Measurements from ENCODE around the gene RIPOR2.
A peak's percentile ranks its signal among the peaks of the same experiment; 100 is the strongest.

The RIPOR2 gene

DNA sequence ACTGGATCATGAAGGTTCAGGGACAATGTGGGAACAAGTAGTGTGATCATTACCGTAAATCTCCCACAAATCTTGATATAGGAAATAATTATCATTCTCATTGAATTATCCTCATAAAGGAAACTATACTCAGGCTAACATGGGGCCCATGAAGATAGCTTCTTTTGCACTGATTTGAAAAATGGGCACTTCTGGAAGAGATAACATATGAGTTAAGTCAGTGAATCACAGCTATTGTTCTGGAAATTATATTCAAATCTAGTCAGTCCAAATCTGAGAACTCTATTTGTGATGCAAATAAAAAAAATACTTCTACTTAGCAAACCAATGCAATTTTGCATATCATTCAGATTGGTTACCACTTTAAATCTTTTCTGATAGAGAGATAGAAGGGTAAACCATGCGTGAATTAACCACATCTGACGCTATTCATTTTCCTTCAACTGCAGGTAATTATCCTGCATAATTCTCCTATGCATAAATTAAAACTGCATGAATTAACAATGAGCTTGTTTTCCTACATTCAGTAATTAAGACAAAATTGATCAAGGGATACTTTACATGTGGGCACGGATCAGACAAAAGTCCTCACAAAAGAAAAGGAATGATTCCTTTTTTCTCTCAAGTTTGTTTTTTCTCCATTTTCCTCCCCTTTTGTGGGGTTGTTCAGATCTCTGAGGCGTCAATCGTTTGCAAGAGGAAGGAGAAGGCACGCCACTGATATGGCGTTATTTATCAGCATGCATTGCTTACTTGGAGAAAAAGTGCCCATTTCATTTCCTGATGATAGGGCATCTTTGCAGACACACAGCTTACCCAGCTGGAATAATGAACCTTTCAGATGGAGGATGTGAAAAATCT is 36.4 kb downstream of the RIPOR2 start:
- H3K9me3 Mint-ChIP-seq = peaks cover 0 to 5% of the 10 kb centered on the region in 2 donors
- no peaks in the 10 kb centered on the region for H3K27me3 Mint-ChIP-seq
- DNase-seq (no peak), ATAC-seq (replicated peaks) (peak in 1 of 2 donors; percentile 26)
- peak overlapping the region; percentile 2 to 11 for H3K4me3 Mint-ChIP-seq
- H3K4me1 Mint-ChIP-seq = peaks cover 47 to 77% of the 10 kb centered on the region in 2 donors
- H3K36me3 Mint-ChIP-seq = peaks cover 20 to 25% of the 10 kb centered on the region in 2 donors
- peak overlapping the region; percentile 84 for H3K27ac Mint-ChIP-seq

DNA sequence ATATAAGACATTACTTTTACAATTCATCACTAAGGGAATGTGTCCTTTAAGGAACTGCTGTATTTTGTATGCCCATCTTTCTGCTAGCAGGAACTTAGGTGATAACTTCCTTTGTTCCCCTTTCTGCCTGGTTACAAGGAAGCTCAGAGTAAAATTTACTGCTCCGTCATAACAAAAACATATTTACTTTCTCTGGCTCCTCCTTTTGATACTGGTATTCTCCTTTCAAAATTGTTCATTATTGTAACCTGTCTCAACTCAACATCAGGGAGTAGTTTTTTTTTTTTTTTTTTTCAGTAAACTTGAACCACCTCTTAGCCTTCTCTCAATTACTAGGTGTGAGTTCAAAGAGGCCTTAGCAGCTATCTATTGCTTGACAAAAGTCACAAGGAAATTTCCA is 37.1 kb downstream of the RIPOR2 start:
- Mint-ChIP-seq H3K9me3 (peaks cover 0 to 5% of the 10 kb centered on the region in 2 donors), H3K36me3 (peaks cover 14 to 19% of the 10 kb centered on the region in 2 donors), H3K27ac (peak overlapping the region; percentile 84), H3K27me3 (no peaks in the 10 kb centered on the region), H3K4me3 (no peak overlapping the region), H3K4me1 (peaks cover 46 to 77% of the 10 kb centered on the region in 2 donors)
- ATAC-seq (replicated peaks) (no peak), DNase-seq (no peak)

GRCh38 chr6:24897186-24897585 is 38.6 kb downstream of the RIPOR2 start:
- Mint-ChIP-seq H3K36me3 (peaks cover 8 to 19% of the 10 kb centered on the region in 2 donors), H3K27me3 (no peaks in the 10 kb centered on the region), H3K4me1 (peaks cover 50 to 79% of the 10 kb centered on the region in 2 donors), H3K9me3 (no peaks in the 10 kb centered on the region), H3K4me3 (no peak overlapping the region), H3K27ac (peak overlapping the region; percentile 56)
- DNase-seq (no peak), ATAC-seq (replicated peaks) (no peak)

DNA sequence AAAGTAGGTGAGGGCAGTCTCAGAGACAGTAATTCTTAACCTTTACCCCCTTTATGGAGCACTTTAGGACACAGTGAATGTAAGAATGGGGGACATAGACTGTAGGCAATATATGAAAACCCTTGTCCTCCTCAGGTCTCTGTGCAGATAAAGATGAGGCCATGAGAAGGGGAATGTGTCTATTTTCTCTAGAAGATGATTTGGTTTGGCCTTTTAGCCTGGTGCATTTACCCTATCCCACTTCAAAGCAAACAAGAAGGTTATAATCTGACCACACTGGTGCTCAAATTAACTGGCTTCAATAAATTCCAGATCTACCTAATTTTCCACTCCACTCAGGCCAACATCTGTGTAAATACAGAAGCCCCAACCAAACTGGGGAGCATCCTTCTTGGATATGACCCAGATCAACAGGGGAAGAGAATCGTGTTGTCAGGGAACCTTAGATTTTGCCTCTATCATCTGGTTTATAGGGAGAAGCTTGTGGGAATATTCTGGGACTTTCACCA is 42.4 kb downstream of the RIPOR2 start:
- Mint-ChIP-seq H3K27me3 (no peaks in the 10 kb centered on the region), H3K9me3 (no peaks in the 10 kb centered on the region), H3K4me1 (peaks cover 41 to 71% of the 10 kb centered on the region in 2 donors), H3K4me3 (peak overlapping the region in 1 of 2 donors; percentile 49), H3K27ac (peak overlapping the region; percentile 92), H3K36me3 (peaks cover 4 to 18% of the 10 kb centered on the region in 2 donors)
- no peak for DNase-seq
- ATAC-seq (replicated peaks) = peak; percentile 49 to 80

DNA sequence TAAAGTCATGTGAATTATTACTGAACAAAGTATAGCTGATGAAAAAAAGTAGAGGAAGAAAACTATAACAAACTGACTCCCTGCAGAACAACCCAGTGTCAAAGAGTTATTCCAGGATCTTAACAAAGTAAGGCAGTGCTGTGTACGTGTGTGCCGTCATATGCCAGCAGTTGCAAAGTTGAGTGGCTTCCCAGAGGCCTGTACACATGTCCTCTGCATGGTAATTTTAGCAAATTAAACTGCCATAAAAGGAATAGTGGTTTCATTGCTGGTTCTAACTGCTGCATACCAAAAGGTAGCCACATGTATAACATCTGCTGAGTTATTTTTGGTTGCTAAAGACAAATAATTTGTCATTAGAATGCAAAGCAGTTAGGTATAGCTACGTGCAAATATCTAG is 44.8 kb downstream of the RIPOR2 start:
- Mint-ChIP-seq H3K27me3 (no peaks in the 10 kb centered on the region), H3K27ac (peak overlapping the region; percentile 94), H3K36me3 (peaks cover 4 to 22% of the 10 kb centered on the region in 2 donors), H3K4me1 (peaks cover 51 to 77% of the 10 kb centered on the region in 2 donors), H3K9me3 (no peaks in the 10 kb centered on the region), H3K4me3 (peak overlapping the region; percentile 62 to 65)
- DNase-seq = no peak
- ATAC-seq (replicated peaks) = peak; percentile 53 to 58

- H3K4me1 Mint-ChIP-seq = peaks cover 52 to 81% of the 10 kb centered on the region in 2 donors
These were observed 45.3 kb downstream of the RIPOR2 start for GRCh38 chr6:24890471-24890870.

DNA sequence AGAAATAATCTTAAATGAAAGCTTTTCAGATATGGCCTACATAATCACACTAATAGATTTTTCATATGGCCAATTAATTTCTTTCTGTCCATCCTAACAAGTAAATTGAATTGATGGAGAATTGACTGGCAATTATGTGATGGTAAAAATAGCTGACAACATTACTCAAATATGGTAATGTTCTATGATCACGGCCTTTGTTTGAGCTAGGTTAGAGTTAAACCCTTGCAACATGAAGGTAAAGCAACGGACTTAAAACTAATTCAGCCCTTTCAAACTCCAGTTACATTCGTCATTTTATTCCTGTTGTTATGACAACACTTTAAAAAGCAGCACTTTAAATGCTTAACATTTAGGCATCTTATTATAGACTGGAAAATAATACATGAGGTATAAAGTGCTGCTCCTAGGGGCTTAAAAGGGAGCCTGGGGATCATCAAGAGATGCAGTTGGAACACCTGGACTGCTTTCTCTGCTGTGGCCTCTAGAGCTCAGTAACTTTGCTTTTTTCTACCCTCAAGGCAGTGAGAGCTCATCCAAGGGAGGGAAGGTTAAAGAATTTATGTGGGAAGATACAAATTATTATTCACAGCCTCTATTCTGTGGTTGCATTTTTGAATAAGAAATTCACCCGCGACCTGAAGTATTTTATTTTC is 46.9 kb downstream of the RIPOR2 start:
- peak overlapping the region; percentile 63 for H3K27ac Mint-ChIP-seq
- H3K27me3 Mint-ChIP-seq = no peaks in the 10 kb centered on the region
- ATAC-seq (replicated peaks) = no peak
- DNase-seq = no peak
- peaks cover 52 to 79% of the 10 kb centered on the region in 2 donors for H3K4me1 Mint-ChIP-seq
- H3K36me3 Mint-ChIP-seq = peaks cover 0 to 20% of the 10 kb centered on the region in 2 donors
- H3K4me3 Mint-ChIP-seq = no peak overlapping the region
- H3K9me3 Mint-ChIP-seq = no peaks in the 10 kb centered on the region

More at GRCh38 chr6:24890471-24890870, 45.3 kb downstream of the RIPOR2 start:
- ATAC-seq (replicated peaks) = no peak
- peak overlapping the region; percentile 94 for H3K27ac Mint-ChIP-seq
- H3K4me3 Mint-ChIP-seq = peak overlapping the region in 1 of 2 donors; percentile 62
- H3K27me3 Mint-ChIP-seq = no peaks in the 10 kb centered on the region
- DNase-seq = no peak
- H3K36me3 Mint-ChIP-seq = peaks cover 2 to 23% of the 10 kb centered on the region in 2 donors
- H3K9me3 Mint-ChIP-seq = no peaks in the 10 kb centered on the region

GRCh38 chr6:24887545-24888140 is 48.1 kb downstream of the RIPOR2 start:
- peak overlapping the region; percentile 91 for H3K27ac Mint-ChIP-seq
- peaks cover 0 to 13% of the 10 kb centered on the region in 2 donors for H3K36me3 Mint-ChIP-seq
- H3K9me3 Mint-ChIP-seq = no peaks in the 10 kb centered on the region
- no peaks in the 10 kb centered on the region for H3K27me3 Mint-ChIP-seq
- DNase-seq = no peak
- peaks cover 46 to 79% of the 10 kb centered on the region in 2 donors for H3K4me1 Mint-ChIP-seq
- H3K4me3 Mint-ChIP-seq = peak overlapping the region; percentile 55 to 62
- peak in 1 of 2 donors; percentile 28 for ATAC-seq (replicated peaks)

DNA sequence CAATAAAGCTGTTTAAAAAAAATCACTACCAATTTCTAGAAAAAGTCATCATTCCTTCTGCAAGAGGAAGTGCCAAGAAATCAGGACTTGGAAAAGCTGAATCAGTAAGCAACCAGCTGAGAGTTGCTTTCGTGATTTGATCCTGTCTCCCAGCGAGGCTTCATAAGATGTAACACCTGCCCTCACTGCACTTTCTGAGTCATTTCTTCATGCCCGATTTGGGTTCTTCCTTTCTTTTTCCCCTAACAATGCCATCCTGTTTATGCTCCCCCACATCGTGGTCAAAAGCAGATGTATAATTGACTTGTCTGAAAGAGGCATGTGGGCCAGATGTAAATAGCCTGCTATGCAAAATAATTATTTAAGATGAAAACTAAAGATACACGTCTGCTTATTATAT is 52.1 kb downstream of the RIPOR2 start:
- Mint-ChIP-seq H3K27me3 (no peaks in the 10 kb centered on the region), H3K4me3 (no peak overlapping the region), H3K36me3 (peaks cover 2 to 23% of the 10 kb centered on the region in 2 donors), H3K27ac (peak overlapping the region; percentile 83), H3K9me3 (no peaks in the 10 kb centered on the region), H3K4me1 (peaks cover 47 to 78% of the 10 kb centered on the region in 2 donors)
- ATAC-seq (replicated peaks) (peak; percentile 85 to 87), DNase-seq (peak; percentile 39)

DNA sequence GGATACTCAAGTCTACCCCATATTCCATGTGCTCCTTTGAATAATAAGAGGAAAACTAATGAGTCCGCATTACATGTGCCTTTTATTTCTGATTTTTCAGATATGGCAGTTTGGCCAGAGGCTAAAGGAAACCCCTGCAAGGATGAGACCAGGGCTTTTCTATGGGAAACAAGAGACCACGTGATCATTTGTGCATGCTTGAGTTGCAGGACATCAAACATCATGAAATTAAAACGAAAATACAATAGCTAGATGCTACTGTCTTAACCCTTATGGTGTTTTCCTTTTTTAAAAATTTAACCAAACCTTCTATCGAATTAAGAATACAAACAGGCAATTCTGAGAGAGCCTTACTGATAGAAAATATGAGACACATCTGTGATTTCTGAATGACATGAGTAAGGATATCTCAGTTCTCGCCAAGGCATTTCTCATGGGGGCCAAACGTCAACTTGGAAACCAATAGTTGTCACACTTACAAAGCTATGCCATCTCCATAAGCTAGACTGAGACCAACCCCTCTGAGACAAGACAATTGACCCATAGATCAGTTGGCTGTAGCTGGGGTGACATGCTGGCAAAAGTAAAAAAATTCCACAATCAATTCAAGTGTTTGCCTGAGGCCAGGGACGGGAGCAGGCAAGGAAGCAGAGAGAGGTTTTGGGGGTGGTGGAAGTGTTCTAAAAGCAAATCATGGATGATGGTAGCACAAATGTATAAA is 52.8 kb downstream of the RIPOR2 start:
- peaks cover 2 to 26% of the 10 kb centered on the region in 2 donors for H3K36me3 Mint-ChIP-seq
- H3K9me3 Mint-ChIP-seq = peaks cover 0 to 2% of the 10 kb centered on the region in 2 donors
- H3K4me3 Mint-ChIP-seq = peak overlapping the region; percentile 41 to 66
- DNase-seq (no peak), ATAC-seq (replicated peaks) (peak in 1 of 2 donors; percentile 36)
- H3K27ac Mint-ChIP-seq = peak overlapping the region; percentile 83
- H3K27me3 Mint-ChIP-seq = no peaks in the 10 kb centered on the region
- H3K4me1 Mint-ChIP-seq = peaks cover 47 to 74% of the 10 kb centered on the region in 2 donors

DNA sequence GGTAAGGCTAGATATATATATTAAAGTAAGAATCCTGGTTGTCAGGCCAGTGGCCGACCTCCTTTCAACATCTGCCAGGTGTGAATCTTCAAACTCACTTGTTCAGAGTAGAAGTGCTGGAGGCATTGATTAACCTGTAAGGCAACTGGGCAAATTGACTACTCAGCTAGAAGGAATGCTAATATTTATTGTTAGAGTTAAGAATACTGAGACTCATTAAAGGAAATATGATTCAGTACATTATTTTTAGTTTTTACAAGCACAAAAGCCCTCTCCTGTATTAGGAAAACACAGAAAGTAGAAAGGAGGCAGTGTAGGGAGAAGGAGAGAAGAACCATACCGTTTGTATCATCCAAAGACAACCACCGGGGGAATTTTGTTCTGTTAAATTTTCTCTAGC is 53.5 kb downstream of the RIPOR2 start:
- H3K27ac Mint-ChIP-seq = peak overlapping the region; percentile 60

DNA sequence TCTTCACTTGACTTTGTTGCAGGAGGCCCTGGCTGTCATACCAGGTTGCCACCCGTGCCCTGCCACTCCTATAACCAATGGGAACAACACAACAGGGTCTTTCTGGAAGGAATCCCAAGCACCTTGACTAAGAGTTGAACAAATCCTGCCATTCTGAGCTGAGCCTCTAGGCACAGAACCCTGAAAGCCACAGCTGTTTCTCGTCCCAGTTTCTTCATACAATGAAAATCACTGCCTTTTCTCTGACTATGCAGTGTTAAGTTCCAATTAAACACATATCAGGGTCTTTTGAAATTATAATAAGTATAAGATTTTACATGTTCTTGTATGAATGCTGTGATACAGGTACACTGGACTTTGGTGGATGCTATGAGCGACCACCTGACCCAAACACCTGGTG is 54.4 kb downstream of the RIPOR2 start:
- Mint-ChIP-seq H3K27ac (peak overlapping the region; percentile 60), H3K4me3 (no peak overlapping the region), H3K9me3 (peaks cover 5 to 8% of the 10 kb centered on the region in 2 donors), H3K4me1 (peaks cover 49 to 68% of the 10 kb centered on the region in 2 donors), H3K27me3 (no peaks in the 10 kb centered on the region), H3K36me3 (peaks cover 14 to 41% of the 10 kb centered on the region in 2 donors)
- no peak for DNase-seq
- ATAC-seq (replicated peaks) = no peak

More for the DNA sequence above, 53.5 kb downstream of the RIPOR2 start:
- peaks cover 47 to 68% of the 10 kb centered on the region in 2 donors for H3K4me1 Mint-ChIP-seq
- DNase-seq (no peak), ATAC-seq (replicated peaks) (no peak)
- no peak overlapping the region for H3K4me3 Mint-ChIP-seq
- no peaks in the 10 kb centered on the region for H3K27me3 Mint-ChIP-seq
- peaks cover 5 to 6% of the 10 kb centered on the region in 2 donors for H3K9me3 Mint-ChIP-seq
- peaks cover 7 to 33% of the 10 kb centered on the region in 2 donors for H3K36me3 Mint-ChIP-seq

GRCh38 chr6:24880451-24880850 is 55.3 kb downstream of the RIPOR2 start:
- Mint-ChIP-seq H3K27me3 (no peaks in the 10 kb centered on the region), H3K4me3 (no peak overlapping the region), H3K36me3 (peaks cover 21 to 45% of the 10 kb centered on the region in 2 donors), H3K4me1 (peaks cover 48 to 69% of the 10 kb centered on the region in 2 donors), H3K9me3 (peaks cover 5 to 8% of the 10 kb centered on the region in 2 donors), H3K27ac (peak overlapping the region; percentile 67)
- DNase-seq (no peak), ATAC-seq (replicated peaks) (no peak)
